Measurements from ENCODE around the gene TENT4A.

GRCh38 chr5:6715271-6715670 is 2.0 kb downstream of the TENT4A start:
- TF ChIP-seq PATZ1 (CRISPR knock-in tag; IDR thresholded peaks at IDR 0.05; ENCODE audit: borderline replicate concordance) (no peak), ZNF8 (CRISPR knock-in tag; IDR thresholded peaks at IDR 0.05) (no peak), POU6F1 (CRISPR knock-in tag; IDR thresholded peaks at IDR 0.05; ENCODE audit: borderline replicate concordance, low read depth) (no peak), CSDC2 (CRISPR knock-in tag; IDR thresholded peaks at IDR 0.05) (no peak), PPARA (CRISPR knock-in tag; IDR thresholded peaks at IDR 0.05; ENCODE audit: borderline replicate concordance) (no peak), ISL1 (CRISPR knock-in tag; IDR thresholded peaks at IDR 0.05) (no peak), CREB5 (CRISPR knock-in tag; IDR thresholded peaks at IDR 0.05; ENCODE audit: low read depth) (no peak), ZFP3 (CRISPR knock-in tag; IDR thresholded peaks at IDR 0.05) (no peak), GLIS3 (CRISPR knock-in tag; IDR thresholded peaks at IDR 0.05) (no peak), RARB (CRISPR knock-in tag; IDR thresholded peaks at IDR 0.05) (no peak), CSRNP3 (CRISPR knock-in tag; IDR thresholded peaks at IDR 0.05) (no peak), OSR1 (CRISPR knock-in tag; IDR thresholded peaks at IDR 0.05) (no peak), BACH2 (CRISPR knock-in tag; IDR thresholded peaks at IDR 0.05; ENCODE audit: borderline replicate concordance) (no peak), ZNF70 (CRISPR knock-in tag; IDR thresholded peaks at IDR 0.05) (no peak)
